GOT3 (cell line): Measurements from ENCODE around the gene FRG2B.
"Not testable (repeated sequence)": the region's sequence is repeated elsewhere in the genome, so short reads cannot be mapped to it uniquely, and the experiment has no call there.

Experiments
- DNase-seq: peaks from one replicate; lab custom pipeline; 2025; ENCODE audit warnings: mixed read lengths; lab: John Stamatoyannopoulos, UW

The FRG2B gene

GRCh38 chr10:133599869-133600268, 26.7 kb downstream of the FRG2B start:
- not testable (repeated sequence) for DNase-seq

DNA sequence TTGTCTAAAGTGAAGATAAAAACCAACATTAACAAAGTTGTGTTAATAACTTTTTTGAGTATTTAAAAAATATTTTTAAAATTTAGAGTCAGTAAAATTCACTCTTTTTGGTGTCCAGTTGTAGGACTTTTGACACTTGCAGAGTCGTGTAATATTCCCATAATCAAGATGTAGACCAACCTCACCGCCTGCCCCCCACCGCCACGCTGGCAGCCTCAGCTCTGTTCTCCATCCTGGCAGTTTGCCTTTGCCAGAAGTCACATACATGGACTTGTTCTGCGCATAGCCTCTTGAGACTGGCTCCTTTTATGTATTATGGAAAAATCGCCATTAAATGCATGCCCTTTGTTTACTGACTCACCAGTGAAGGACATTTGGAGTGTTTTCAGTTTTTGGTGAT, 33.9 kb downstream of the FRG2B start:
- DNase-seq: no peak

DNA sequence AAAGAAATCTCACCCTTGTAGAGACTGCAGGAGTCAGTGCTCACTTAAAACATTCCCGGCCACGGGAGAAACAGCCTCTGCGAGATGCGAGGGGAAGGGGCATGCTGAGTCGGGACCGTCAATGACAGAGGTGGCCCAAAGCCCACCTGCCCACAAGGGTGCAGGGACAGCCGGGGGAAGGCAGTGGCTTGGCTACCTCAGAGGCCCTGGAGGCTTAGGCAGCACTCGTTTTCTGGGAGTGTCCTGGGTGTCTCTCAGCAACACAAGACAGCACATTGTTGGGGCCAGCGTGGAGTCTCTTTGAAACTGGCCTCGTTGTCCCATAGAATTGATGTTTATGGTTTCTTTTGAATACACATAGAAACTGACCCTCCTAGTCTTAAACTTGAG, 35.6 kb downstream of the FRG2B start:
- DNase-seq: no peak

DNA sequence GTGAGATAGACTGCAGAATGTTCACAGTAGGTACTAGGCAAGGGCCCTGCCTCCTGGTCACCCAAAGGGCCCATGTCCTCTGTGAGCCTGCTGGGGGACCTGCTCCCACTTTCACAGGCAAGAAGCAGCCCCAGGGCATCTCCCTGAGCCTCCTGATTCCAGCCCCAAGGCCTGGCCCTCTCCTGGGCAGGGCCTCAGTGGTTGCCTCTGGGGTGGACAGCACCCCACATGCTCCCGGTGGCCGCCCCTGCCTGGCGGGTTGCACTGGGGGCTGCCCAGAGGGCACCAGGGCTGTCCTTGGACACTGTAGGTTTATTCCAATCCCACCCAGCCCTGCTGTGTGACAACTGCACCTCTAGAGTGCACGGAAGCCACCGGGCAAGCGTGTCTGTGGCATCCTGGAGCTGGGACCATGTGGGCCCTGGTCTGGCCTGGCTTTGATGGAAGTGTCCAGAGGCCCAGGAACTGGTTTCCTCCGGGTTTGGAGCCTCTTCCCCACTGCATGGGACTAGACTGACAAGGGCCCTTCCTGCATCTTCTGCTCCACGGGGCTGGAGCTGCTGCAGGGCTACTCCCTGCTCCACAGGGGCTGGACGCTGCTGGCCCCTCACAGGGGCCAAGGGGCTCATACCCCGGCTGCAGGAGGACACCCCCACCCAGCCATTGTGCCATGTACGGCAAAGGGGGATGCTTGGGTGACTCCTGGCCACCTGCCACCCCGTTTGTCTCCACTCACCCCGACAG, 36.2 kb downstream of the FRG2B start:
- no peak for DNase-seq

DNA sequence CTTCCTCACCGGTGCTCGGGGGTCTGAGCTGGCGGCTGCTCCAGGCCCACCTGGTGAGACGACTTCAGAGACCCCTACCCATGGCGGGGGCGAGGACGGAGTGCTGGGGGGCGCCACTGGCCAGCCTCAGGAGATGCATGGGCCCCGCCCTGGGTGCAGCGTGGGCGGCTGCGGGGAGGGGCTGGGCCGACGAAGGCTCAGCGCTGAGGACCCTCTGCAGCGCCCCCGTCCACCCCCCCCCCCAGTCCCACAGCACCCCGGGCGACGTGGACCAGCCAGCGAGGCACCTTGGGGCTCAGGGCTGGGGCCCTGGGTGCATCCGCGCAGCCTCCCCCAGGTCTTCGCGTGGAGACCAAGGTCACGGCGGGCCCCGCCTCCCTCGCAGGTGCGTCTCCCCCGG, 49.6 kb downstream of the FRG2B start:
- DNase-seq: not testable (repeated sequence)
